Spinal cord (tissue), 10 donors: Measurements from ENCODE around the gene SAMD10. TPM values are rescaled to one million over a fixed set of nuclear protein-coding genes. Genes with fewer than 3 reads are reported as not detected.

Source experiments
- DNase-seq, 6 donors: peaks; one replicate each; pipeline versions ENCODE4 v3.0.0 to v3.0.0-alpha.2; 2013 to 2015; ENCODE audit warnings: low spot score in 6 of 6, low read depth in 4 of 6
- H3K27ac ChIP-seq: one replicate; pipeline ENCODE4 v1.5.1; 2013; ENCODE audit warnings: low read depth, low read length, control low read depth
- H3K27me3 ChIP-seq: one replicate; pipeline ENCODE4 v1.6.1; 2013; ENCODE audit warnings: low read length; ENCODE audit not compliant: control insufficient read depth, insufficient read depth
- H3K36me3 ChIP-seq: one replicate; pipeline ENCODE4 v1.6.1; 2013; ENCODE audit warnings: low read length; ENCODE audit not compliant: control insufficient read depth, insufficient read depth
- H3K4me1 ChIP-seq: one replicate; pipeline ENCODE4 v1.6.1; 2013; ENCODE audit warnings: low read length; ENCODE audit not compliant: control insufficient read depth, insufficient read depth
- H3K4me3 ChIP-seq: one replicate; pipeline ENCODE4 v1.5.1; 2013; ENCODE audit warnings: low read depth, low read length, control low read depth
- H3K9me3 ChIP-seq: one replicate; pipeline ENCODE4 v1.6.1; 2013; ENCODE audit warnings: low read length; ENCODE audit not compliant: control insufficient read depth, insufficient read depth
- WGBS: methylation state at CpG from one replicate; pipeline ENCODE4 v1.1.5; 2013; ENCODE audit warnings: missing lambda C conversion rate; ENCODE audit not compliant: insufficient coverage; 5-methylcytosine and 5-hydroxymethylcytosine counted together
- polyA plus RNA-seq, 2 donors: library from polyadenylated mRNA; unstranded; fragments of 120-200 nt; gene quantifications; one replicate each; pipeline ENCODE4 v1.2.1, GENCODE V29; 2013; ENCODE audit not compliant: insufficient read length in 2 of 2
- total RNA-seq, 2 donors: library from RNA; depleted of rRNA in 1 of 2; stranded (reverse); fragments of 120-200 nt in 1 of 2; fragments of >200 nt in 1 of 2; gene quantifications; one replicate each; pipeline versions ENCODE4 v1.2.3 to v1.2.4, GENCODE V29; 2013 to 2014
- donor health status: healthy.

Gene SAMD10
- total and polyA plus RNA-seq, 4 donors, result 6.9 to 42.9 (median 24.1) TPM

DNA sequence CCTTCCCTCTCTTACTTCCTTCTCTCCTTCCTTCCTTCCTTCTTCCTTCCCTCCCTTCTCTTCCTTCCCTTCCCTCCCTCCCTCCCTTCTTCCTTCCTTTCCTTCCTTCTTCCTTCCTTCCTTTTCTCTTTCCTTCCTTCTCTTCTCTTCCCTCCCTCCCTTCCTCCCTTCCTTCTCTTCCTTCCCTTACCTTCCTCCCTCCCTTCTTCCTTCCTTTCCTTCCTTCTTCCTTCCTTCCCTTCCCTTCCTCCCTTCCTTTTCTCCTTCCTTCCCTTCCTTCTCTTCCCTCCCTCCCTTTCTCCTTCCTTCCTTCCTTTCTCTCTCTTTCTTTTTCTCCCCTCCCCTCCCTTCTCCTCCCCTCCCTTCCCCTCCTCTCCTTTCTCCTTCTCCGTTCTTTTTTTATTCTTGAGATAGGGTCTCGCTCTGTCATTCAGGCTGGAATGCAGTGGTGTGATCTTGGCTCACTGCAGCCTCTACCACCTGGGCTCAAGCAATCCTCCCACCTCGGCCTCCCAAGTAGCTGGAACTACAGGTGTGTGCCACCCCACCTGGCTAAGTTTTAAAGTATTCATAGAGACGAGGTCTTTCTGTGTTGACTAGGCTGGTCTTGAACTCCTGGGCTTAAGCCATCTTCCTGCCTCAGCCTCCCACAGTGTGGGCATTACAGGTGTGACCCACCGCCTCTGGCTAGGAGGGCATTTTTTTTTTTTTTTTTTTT, 8.6 kb downstream of the SAMD10 start:
- no peak for DNase-seq
- no CpG with 5 or more reads among the region's 5 CpGs for WGBS
- Histone ChIP-seq H3K9me3 (no peaks in the 10 kb centered on the region), H3K4me1 (peaks cover 47% of the 10 kb centered on the region), H3K27me3 (no peaks in the 10 kb centered on the region), H3K36me3 (peaks cover 63% of the 10 kb centered on the region), H3K4me3 (no peak overlapping the region), H3K27ac (no peak overlapping the region)

DNA sequence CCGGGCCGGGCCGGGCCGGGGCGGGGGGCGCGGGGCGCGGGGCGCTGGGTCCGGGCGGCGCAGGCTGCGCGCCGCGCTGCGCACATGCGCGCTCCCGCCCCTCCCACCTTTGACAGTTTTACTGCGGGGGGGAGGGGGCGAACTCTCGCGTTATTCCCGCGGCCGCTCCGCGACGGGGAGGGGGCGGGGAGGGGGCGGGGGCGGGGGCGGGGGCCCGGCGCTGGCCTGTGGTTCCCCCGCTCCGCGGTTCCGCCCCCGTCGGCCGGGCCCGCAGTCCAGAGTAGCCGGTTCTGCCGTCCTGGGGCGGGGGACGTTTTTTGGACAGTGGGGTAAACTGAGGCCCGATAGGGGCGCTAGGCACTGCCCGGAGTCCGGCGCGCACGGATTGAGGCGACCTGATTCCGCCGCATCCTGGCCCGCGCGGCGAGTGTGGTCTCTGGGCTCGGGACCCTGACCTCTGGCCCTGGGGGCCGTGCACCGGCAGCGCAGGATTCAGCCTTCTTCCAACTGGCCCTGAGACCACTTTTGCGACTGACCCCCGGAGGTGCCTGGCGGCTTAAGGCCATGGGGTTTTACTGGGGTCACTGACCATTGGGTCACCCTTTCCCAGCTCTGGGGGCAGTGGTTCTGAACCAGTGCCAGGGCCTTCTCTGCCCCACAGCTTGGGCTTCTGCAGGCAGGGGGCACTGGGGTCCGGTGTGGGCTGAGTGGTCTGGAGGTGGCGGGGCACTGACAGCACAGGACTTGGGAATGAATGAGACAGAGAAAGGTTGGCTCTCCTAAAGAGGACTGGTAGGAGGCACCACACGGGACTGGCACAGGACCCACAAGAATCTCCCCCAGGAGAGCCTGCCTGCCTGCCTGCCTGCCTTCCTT, 9.4 kb downstream of the SAMD10 start, which contains the start of gene ZNF512B:
ZNF512B (minus strand) TSS at position 93 of the 876 bp plus-strand sequence. CDS start 1,980 bp downstream, outside the sequence.
- peak in 2 of 6 donors; percentile 93 to 94 for DNase-seq
- H3K27me3 ChIP-seq, result no peaks in the 10 kb centered on the region
- peaks cover 47% of the 10 kb centered on the region for H3K4me1 ChIP-seq
- peaks cover 56% of the 10 kb centered on the region for H3K36me3 ChIP-seq
- peak within 1 kb of the TSS; percentile 74 for H3K4me3 ChIP-seq
- no peaks in the 10 kb centered on the region for H3K9me3 ChIP-seq
- WGBS, result 2% methylated on average over 32 of the region's 73 CpGs
- H3K27ac ChIP-seq, result peak within 1 kb of the TSS; percentile 25

DNA sequence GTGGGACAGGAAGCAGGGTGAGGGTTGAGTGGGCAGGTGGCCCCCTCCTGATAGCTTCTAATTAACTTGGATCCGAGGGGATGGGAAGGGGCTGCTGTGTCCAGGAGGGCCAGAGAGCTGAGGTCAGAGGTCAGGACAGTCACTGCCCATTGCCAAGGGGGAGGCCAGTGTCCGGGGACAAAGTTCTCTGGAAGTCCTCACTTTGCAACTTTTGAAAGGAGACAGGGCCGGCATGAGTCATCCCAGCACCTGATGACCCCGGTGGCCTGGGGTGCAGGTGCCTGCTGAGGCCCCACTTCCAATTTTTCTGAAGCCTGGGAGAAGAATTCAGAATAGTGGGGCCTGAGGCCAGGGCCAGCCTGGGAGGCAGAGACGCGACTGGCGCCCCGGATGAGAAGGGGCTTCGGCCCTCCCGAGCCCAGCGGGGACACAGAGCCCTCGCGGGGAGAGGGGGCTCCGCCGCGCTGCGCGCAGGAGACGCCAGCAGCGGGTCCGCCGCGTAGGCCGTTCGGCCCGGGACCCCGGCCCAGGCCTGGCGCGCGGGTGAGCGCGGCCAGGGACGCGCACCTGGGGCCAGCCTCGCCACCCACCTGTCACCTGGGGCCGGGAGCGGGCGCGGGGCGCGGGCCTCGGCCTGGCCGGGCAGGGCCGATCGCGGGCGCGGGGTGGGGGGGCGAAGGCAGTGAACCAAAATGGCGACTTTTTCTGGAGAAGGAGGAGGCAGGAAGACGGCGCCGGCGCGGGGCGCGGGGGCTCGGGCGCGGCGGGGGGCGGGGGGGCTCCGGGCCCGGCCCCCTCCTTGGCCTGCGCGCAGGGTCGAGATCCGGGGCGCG, 10.3 kb downstream of the SAMD10 start:
- Histone ChIP-seq H3K4me1 (peaks cover 39% of the 10 kb centered on the region), H3K4me3 (peak overlapping the region; percentile 61), H3K27me3 (no peaks in the 10 kb centered on the region), H3K36me3 (peaks cover 52% of the 10 kb centered on the region), H3K27ac (no peak overlapping the region), H3K9me3 (no peaks in the 10 kb centered on the region)
- peak in 2 of 6 donors; percentile 56 to 70 for DNase-seq
- WGBS, result 1% methylated on average over 50 of the region's 70 CpGs

DNA sequence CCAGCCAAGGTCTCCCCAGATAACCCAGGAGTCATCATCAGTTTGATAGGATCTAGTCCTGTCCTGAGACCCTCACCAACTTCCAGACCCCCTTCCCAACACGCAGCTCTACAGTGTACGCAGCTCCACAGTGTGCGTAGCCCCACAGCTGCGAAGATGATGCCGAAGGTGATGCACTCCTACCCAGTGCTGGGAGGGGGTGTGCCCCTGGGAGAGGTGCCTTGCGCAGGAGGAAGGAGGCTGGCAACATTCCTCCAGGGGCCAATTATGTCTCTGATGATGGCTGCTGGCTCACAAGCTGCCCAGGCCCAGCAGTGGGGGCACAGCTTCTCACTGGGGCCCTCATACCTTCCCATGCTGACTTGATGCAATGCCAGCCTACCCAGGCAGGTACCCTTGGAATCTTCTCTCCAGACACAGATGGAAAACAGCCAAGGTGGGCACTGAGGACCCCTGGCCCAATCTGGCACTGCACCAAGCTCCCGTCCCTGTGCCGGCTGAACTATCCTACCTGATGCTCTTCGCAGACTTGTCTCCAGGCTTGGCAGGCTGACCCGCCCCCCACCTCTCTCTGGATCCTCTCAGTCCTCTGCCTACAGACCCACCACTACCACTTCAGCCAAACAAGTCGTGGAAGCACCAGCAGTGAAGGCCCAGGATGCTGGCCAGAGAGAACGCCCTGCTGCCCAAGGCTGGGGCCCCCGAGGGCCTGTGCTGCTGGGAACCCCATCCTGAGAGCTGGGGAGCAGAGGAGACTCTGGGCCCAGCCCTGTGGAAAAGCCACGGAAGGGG, 11.1 kb downstream of the SAMD10 start:
- Histone ChIP-seq H3K9me3 (no peaks in the 10 kb centered on the region), H3K36me3 (peaks cover 52% of the 10 kb centered on the region), H3K4me1 (peaks cover 31% of the 10 kb centered on the region), H3K4me3 (peak overlapping the region; percentile 61), H3K27ac (no peak overlapping the region), H3K27me3 (no peaks in the 10 kb centered on the region)
- WGBS, result 87% methylated on average over 14 of the region's 14 CpGs
- no peak for DNase-seq

DNA sequence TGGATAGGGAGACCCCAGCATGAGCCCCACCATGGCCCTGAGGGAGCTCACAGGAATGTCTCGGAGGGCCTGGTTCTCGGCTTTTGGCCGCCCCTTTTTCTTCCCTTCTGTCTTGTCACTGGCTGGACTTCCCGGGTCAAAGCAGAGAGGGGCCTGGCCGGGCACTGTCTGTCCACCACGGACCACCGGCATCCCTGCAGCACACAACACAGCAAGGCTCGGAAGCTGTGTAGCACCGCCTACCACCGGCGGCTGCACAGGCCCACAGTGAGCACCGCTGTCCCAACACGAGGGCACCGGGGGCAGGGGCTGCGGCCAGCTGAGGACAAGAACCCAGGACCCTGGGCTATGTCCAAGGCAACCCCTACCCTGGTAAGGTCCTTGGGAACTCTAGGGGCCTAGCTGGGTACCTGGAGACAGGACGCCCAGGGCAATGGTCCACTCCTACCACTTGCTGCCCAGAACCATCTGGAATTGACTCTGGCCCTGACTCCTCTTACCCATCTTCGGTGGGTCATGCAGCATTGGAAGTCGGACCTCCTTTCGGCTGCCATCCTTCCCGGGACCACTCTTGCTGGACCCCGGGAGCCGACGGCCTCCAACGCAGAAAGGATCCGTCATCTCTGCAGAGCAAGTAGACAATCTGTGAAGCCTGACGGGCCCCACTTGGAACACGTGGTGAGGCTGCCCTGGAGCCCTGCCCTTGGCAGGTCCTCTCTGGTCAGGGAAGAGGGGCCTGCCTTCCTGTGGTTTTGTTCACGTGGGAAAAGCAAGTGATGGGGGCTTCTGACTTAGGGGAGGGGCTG, 11.9 kb downstream of the SAMD10 start:
- Histone ChIP-seq H3K4me1 (peaks cover 28% of the 10 kb centered on the region), H3K9me3 (no peaks in the 10 kb centered on the region), H3K4me3 (no peak overlapping the region), H3K27me3 (no peaks in the 10 kb centered on the region), H3K27ac (no peak overlapping the region), H3K36me3 (peaks cover 56% of the 10 kb centered on the region)
- no peak for DNase-seq
- WGBS, result 95% methylated on average over 28 of the region's 28 CpGs

DNA sequence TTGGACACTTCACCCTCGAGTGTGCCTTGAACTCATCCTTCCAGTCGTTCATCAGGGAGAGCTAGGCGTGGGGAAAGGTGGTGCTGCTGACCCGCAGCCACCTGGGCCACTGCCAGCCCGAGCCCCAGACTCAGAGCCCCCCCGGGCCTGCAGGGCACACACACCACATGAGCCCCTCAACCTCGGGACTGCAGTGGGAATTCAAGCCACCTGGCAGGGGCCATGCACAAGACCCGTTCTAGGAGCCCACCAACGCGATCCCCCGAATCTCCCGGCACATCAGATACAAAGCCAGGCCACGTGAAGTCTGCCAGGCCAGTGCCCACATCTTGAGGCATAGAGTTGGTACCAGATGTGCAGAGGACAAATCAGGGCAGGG, 12.5 kb downstream of the SAMD10 start:
- no peak for DNase-seq
- 93% methylated on average over 13 of the region's 13 CpGs for WGBS
- H3K36me3 ChIP-seq, result peaks cover 58% of the 10 kb centered on the region
- no peaks in the 10 kb centered on the region for H3K27me3 ChIP-seq
- H3K4me1 ChIP-seq, result peaks cover 22% of the 10 kb centered on the region
- no peak overlapping the region for H3K4me3 ChIP-seq
- no peaks in the 10 kb centered on the region for H3K9me3 ChIP-seq
- H3K27ac ChIP-seq, result no peak overlapping the region

DNA sequence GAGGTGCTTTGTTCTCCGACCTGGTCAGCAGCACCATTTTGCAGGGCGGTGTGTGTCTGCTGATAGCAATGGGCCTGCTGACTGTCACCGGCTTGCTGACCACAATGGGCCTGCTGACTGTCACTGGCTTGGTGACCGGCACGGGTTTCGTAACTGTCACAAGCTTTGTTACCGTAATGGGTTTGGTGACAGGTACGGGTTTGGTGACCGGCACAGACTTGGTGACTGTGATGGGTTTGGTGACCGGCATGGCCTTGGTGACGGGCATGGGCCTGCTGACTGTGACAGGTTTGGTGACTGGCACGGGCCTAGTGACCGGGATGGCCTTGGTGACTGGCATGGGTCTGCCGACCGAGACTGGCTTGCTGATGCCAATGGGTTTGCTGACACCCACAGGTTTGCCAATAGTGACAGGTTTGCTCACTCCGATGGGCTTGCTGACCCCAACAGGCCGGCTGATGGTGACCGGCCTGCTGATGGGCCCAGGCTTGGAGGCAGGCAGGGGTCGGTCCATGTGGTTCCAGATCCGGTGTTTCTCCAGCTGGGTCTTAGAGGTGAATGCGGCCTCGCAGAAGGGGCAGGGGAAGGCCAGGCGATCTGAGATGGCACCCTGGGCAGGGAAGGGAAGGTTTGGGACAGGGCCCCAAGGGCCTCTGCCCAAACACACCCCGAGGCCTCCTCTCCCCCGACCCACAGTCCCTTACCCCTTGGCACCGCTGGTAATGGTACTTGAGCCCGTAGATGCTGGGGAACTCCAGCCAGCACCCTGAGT, 13.1 kb downstream of the SAMD10 start:
- 95% methylated on average over 27 of the region's 27 CpGs for WGBS
- Histone ChIP-seq H3K27me3 (no peaks in the 10 kb centered on the region), H3K4me1 (peaks cover 22% of the 10 kb centered on the region), H3K4me3 (no peak overlapping the region), H3K9me3 (no peaks in the 10 kb centered on the region), H3K36me3 (peaks cover 64% of the 10 kb centered on the region), H3K27ac (no peak overlapping the region)
- DNase-seq, result no peak

DNA sequence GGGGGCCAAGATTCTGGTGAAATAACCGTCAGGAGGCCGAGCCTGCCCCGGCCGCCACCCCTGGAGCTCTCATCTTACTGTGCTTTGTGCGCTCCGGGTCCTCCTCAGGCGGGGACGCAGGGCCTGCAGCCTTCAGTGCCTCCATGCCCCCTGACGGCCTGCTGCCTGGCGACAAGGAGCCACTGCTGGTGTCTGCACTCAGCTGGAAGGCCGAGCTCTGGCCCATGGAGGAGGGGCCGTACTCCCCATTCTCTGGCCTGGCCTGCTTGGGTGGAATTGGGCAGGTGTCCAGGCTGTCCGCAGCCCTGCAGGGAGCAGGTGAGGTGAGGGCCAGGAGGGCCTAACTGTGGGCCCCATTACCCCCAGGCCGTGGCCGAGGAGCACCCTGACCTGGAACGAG, 15.0 kb downstream of the SAMD10 start:
- peaks cover 83% of the 10 kb centered on the region for H3K36me3 ChIP-seq
- WGBS, result 90% methylated on average over 16 of the region's 16 CpGs
- DNase-seq, result no peak
- no peak overlapping the region for H3K4me3 ChIP-seq
- no peaks in the 10 kb centered on the region for H3K9me3 ChIP-seq
- no peak overlapping the region for H3K27ac ChIP-seq
- H3K27me3 ChIP-seq, result no peaks in the 10 kb centered on the region
- peaks cover 13% of the 10 kb centered on the region for H3K4me1 ChIP-seq
